GM12892 (cell line): Measurements from ENCODE around the gene SYT3.

Experiments used
- POLR2A ChIP-seq: IDR thresholded peaks from 2 replicates; pipeline ENCODE4 v1.6.1; 2011; ENCODE audit warnings: low read depth, low read length, control low read depth
- POLR2AphosphoS5 ChIP-seq: IDR thresholded peaks from 2 replicates; pipeline ENCODE4 v1.6.1; 2011; ENCODE audit warnings: low read depth, low read length, control low read depth
- TAF1 ChIP-seq: IDR thresholded peaks from 2 replicates; pipeline ENCODE4 v1.6.1; 2011; ENCODE audit warnings: low read depth, mild to moderate bottlenecking, control low read depth, low read length, borderline replicate concordance

DNA sequence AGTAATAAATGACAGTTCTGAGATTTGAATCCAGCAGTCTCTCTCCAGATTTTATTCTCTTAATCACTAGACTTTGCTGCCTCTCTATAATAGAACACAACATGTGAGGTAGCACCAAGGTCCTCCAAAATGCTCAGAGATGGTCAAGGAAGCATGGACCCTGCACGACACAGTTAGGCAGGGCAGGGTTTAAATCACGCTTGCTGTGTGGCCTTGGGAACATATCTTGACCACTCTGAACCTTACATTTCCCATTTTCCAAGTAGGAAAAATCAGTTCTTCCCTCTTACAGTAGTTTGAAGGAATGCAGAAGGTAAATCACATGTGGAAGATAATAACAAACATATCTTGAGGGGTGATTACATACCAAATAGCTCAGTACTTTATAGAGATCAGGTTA lies 6.3 kb downstream of the SYT3 start:
- TF ChIP-seq POLR2A (no peak), TAF1 (no peak), POLR2AphosphoS5 (no peak)
